SKM-1 treated with dmso at 0.1 percent for 144 hours (cell line): ENCODE data around the gene EPHA6.
"Not testable (repeated sequence)": the region's sequence is repeated elsewhere in the genome, so short reads cannot be mapped to it uniquely, and the experiment has no call there.

ENCODE experiments used
- DNase-seq: peaks from one replicate; lab custom pipeline; 2025; ENCODE audit not compliant: unreplicated experiment; lab: John Stamatoyannopoulos, UW

The EPHA6 gene

GRCh38 chr3:96900566-96900965 lies 86.2 kb downstream of the EPHA6 start:
- DNase-seq: no peak

GRCh38 chr3:96915445-96915844 lies 101.1 kb downstream of the EPHA6 start:
- no peak for DNase-seq

GRCh38 chr3:96931119-96931862 lies 116.9 kb downstream of the EPHA6 start:
- DNase-seq: no peak

DNA sequence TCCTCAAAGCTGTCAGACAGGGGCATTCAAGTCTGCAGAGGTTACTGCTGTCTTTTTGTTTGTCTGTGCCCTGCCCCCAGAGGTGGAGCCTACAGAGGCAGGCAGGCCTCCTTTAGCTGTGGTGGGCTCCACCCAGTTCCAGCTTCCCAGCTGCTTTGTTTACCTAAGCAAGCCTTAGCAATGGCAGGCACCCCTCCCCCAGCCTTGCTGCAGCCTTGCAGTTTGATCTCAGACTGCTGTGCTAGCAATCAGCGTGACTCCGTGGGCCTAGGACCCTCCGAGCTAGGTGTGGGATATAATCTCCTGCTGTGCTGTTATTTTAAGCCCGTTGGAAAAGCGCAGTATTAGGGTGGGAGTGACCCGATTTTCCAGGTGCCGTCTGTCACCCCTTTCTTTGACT lies 127.7 kb downstream of the EPHA6 start:
- DNase-seq: not testable (repeated sequence)

DNA sequence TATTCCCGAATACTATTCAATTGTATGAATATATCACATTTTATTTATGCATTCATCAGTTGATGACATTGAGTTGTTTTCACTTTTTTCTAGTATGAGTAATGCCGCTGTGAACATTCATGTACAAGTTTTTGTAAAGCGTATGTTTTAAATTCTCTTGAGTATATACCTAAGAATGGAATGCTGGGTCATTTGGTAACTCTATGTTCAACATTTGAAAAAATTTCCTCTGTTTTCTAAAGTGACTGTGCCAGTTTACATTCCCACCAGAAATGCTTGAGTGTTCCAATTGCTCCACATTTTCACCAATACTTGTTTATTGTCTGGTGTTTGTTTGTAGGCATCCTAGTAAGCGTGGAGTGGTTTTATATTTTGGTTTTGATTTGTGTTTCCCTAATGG lies 144.5 kb downstream of the EPHA6 start:
- no peak for DNase-seq

DNA sequence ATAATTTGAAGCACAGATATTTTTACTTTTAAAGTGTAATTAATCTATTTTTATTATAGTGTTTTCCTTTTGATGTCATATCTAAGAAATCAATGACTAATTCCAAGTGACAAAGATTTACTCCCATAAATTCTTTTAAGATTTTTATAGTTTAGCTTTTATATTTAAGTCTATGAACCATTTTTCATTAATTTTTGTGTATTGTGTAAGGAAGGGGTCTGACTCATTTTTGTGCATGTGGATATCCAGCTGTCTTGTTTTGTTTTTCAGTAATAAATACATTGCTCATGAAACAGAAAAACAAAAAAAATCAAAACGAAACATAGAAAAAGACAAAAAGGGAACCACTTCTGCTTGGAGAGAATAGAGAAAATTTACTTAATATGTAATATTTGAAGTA lies 145.1 kb downstream of the EPHA6 start:
- no peak for DNase-seq

- no peak for DNase-seq
These were observed 145.7 kb downstream of the EPHA6 start for GRCh38 chr3:96959901-96960641.

DNA sequence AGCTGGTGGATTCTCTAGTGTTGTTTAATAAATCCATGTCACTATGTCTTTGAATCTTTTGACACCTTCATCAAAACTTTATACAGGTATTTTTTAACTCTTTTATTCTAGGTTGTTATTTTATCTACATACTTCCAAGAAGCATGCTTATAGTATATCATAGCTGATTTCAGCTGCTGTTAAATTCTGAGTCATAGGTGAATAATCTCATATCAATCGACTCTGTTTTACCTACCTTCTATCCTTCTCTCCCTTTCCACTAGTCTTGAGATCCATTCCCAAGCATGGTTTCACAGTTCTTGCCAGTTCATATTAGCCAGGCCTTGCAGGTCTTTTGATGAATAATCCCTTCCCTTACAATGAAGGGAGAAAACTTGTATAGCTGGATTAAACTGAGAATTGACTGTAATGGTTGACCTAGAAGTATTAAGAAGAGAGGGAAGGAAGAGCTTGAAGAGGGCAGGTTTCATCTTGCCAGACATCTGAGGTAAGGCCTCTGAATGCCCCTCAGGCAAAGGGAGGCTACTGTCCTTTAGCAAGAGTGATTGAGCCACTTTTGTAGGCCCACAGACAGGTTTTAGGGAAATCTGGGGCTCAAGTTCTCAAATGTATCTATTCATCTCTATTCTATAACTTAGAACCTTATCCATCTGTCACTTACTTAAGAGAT lies 146.4 kb downstream of the EPHA6 start:
- no peak for DNase-seq

GRCh38 chr3:96961576-96961975 lies 147.2 kb downstream of the EPHA6 start:
- no peak for DNase-seq

GRCh38 chr3:96966181-96966929 lies 152.0 kb downstream of the EPHA6 start:
- DNase-seq: no peak

DNA sequence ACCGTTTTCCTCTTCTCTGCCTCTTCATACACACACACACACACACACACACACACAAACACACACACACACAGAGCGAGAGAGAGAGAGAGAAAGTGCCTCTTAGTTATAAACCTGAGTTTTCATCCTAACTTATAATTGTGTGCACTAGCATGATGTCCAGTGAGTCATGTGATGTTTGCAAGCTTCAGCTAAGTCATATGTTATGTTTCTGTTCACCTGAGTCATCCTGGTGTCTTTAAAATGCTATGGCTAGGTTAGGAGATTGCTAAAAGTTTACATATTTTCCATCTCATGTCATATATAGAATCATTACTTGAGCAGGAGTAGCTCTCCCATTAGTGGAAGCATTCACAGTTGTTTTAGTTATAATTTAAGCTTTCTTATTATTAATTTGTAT lies 155.8 kb downstream of the EPHA6 start:
- no peak for DNase-seq

- DNase-seq: no peak
These were observed 163.3 kb downstream of the EPHA6 start for GRCh38 chr3:96977671-96978070.

DNA sequence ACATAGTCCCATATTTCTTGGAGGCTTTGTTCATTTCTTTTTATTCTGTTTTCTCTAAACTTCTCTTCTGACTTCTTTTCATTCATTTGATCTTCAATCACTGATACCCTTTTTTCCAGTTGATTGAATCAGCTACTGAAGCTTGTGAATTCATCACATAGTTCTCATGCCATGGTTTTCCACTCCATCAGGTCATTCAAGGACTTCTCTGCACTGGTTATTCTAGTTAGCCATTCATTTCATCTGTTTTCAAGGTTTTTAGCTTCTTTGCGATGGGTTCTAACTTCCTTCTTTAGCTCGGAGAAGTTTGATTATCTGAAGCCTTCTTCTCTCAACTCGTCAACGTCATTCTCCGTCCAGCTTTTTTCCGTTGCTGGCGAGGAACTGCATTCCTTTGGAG lies 169.3 kb downstream of the EPHA6 start:
- not testable (repeated sequence) for DNase-seq

- DNase-seq: no peak
These were observed 171.8 kb downstream of the EPHA6 start for GRCh38 chr3:96986241-96986640.

GRCh38 chr3:96991231-96991630 lies 176.8 kb downstream of the EPHA6 start:
- no peak for DNase-seq

DNA sequence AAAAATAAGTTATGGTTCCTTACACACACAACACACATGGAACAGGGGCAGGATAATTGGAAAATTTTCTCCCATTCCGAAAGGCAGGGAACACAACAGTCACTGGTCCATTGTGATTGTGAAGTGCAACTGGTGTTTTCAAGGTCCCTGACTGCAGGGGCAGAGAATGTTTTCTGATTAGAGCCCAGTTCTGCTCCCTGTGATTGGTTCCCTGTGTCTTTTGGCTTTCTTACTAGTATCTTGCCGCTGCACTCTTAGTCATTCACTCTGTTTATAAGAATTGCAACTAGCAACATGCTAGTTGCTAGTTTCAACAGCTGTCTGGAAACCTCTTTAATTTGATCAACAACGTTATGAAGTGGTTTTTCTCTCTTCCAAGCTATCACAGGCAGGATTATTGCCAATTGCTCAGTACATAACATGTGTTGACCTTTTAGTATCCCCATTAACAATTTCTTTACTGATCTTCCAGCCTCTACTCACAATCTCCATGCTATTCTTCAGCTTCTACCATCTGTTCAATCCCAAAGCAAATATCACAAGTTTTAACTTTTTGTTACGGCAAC lies 177.5 kb downstream of the EPHA6 start:
- no peak for DNase-seq

DNA sequence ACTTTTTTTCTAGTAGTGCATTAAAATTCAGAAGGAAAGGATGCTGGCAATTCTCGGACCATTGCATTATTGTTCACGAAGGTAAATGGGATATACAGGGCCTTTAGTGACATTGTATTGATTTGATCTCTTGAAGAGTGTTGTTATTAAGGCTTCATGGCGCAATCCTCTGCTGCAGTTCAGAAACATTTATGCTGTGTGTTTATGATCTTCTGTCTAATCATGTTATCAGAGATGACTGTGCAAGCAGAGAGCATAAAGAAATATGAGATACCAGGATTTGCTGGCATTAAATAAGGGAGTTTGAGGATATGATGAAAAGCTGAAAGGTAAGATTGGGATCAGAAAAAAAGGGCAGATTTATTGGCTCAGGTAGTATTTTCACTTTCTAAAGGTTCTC lies 180.6 kb downstream of the EPHA6 start:
- no peak for DNase-seq

DNA sequence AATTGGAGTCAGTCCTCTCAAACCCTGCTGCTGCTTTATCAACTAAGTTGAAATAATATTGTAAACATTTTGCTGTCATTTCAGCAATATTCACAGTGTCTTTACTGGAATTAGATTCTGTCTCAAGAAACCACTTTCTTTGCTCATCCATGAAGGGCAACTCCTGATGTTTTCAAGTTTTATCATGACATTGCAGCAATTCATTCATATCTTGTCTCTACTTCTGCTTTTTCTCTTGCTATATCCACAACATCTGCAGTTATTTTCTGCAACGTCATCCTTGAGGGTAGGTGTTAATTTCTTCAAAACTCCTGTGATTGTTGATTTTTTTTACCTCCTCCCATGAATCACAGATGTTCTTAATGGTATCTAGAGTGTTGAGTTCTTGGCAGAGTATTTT lies 181.6 kb downstream of the EPHA6 start:
- DNase-seq: no peak

DNA sequence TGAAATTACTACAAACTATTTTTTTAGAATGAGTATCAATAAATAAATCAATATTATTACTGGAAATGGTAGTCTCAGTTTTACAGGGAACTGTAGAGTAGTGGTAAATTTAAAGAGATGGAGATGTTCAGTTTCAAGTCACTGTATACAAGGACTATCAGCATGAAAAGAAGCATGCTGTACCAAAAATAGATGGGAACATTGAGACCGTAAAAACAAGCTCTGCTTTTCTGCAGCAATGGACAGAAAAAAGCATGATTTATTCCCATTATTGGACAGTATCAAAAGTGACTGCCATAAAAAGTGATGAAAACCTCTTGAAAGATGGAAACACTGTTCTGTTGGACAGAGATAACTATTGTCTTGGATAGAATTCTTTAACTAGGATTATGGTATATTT lies 187.2 kb downstream of the EPHA6 start:
- no peak for DNase-seq

- no peak for DNase-seq
These were observed 195.1 kb downstream of the EPHA6 start for GRCh38 chr3:97009427-97010019.
